AG08395 (cell line): ENCODE results near the gene ST6GALNAC2.
"Not testable (repeated sequence)": the region's sequence is repeated elsewhere in the genome, so short reads cannot be mapped to it uniquely, and the experiment has no call there.

Experiments
- DNase-seq: peaks from one replicate; pipeline ENCODE4 v3.0.0; 2012; ENCODE audit warnings: mixed read lengths, low spot score

The ST6GALNAC2 gene

GRCh38 chr17:76570457-76570856 is 15.2 kb downstream of the ST6GALNAC2 start:
- DNase-seq: no peak

- no peak for DNase-seq
Observed at GRCh38 chr17:76569607-76570279, 15.9 kb downstream of the ST6GALNAC2 start.

- DNase-seq: no peak
Observed at GRCh38 chr17:76568811-76569221, 16.8 kb downstream of the ST6GALNAC2 start.

- DNase-seq: no peak
Observed at GRCh38 chr17:76567634-76568432, 17.8 kb downstream of the ST6GALNAC2 start.

GRCh38 chr17:76566988-76567431 is 18.6 kb downstream of the ST6GALNAC2 start:
- DNase-seq: no peak

GRCh38 chr17:76566613-76566943 is 19.1 kb downstream of the ST6GALNAC2 start:
- no peak for DNase-seq

- no peak for DNase-seq
Observed at GRCh38 chr17:76565728-76566612, 19.7 kb downstream of the ST6GALNAC2 start.

GRCh38 chr17:76564991-76565727 is 20.5 kb downstream of the ST6GALNAC2 start:
- not testable (repeated sequence) for DNase-seq

GRCh38 chr17:76563359-76563758 is 22.3 kb downstream of the ST6GALNAC2 start:
- DNase-seq: not testable (repeated sequence)

- peak; percentile 77 for DNase-seq
Observed at GRCh38 chr17:76562734-76563148, 22.9 kb downstream of the ST6GALNAC2 start.

- no peak for DNase-seq
Observed at GRCh38 chr17:76561799-76562268, 23.8 kb downstream of the ST6GALNAC2 start.

- DNase-seq: no peak
Observed at GRCh38 chr17:76561332-76561731, 24.3 kb downstream of the ST6GALNAC2 start.

- DNase-seq: no peak
Observed at GRCh38 chr17:76560877-76561221, 24.8 kb downstream of the ST6GALNAC2 start.

- no peak for DNase-seq
Observed at GRCh38 chr17:76560036-76560876, 25.4 kb downstream of the ST6GALNAC2 start.

- DNase-seq: not testable (repeated sequence)
Observed at GRCh38 chr17:76559460-76559859, 26.2 kb downstream of the ST6GALNAC2 start.

- no peak for DNase-seq
Observed at GRCh38 chr17:76558198-76559095, 27.2 kb downstream of the ST6GALNAC2 start.

GRCh38 chr17:76557368-76558197 is 28.1 kb downstream of the ST6GALNAC2 start:
- DNase-seq: peak; percentile 88

GRCh38 chr17:76556765-76557367 is 28.8 kb downstream of the ST6GALNAC2 start:
- DNase-seq: no peak
